GM23338 (cell line): ENCODE results near the gene DMBT1. TPM values are rescaled to one million over a fixed set of nuclear protein-coding genes. Genes with fewer than 3 reads are reported as not detected.

Experiments used
- ATAC-seq: fragments of 200-7000 bp; cut with Tn5 transposase; 3 replicates; pipeline ENCODE4 v1.9.1; 2020
- DNase-seq: peaks from one replicate; pipeline ENCODE4 v3.0.0-alpha.2; 2015; ENCODE audit warnings: low spot score
- H2AFZ ChIP-seq: fragments of 200-600 bp; sonication (generic); 2 replicates; pipeline ENCODE4 v1.8.0; 2016; ENCODE audit warnings: antibody characterized with exemption, mild to moderate bottlenecking, moderate library complexity
- H3F3A ChIP-seq: fragments of 200-600 bp; sonication (generic); replicated peaks from 2 replicates; pipeline ENCODE4 v1.8.0; 2017; ENCODE audit warnings: antibody characterized with exemption, mixed run types, low read depth
- H3K27ac ChIP-seq: fragments of 200-600 bp; sonication (generic); 2 replicates; pipeline ENCODE4 v1.6.1; 2016; ENCODE audit warnings: low read depth
- H3K27me3 ChIP-seq: fragments of 200-600 bp; sonication (generic); 2 replicates; pipeline ENCODE4 v1.8.0; 2016; ENCODE audit warnings: mild to moderate bottlenecking, mixed run types, moderate library complexity; ENCODE audit not compliant: insufficient read depth
- H3K36me3 ChIP-seq: fragments of 200-600 bp; sonication (generic); 2 replicates; pipeline ENCODE4 v1.8.0; 2016; ENCODE audit warnings: mild to moderate bottlenecking; ENCODE audit not compliant: insufficient read depth
- H3K4me1 ChIP-seq: fragments of 200-600 bp; sonication (generic); 2 replicates; pipeline ENCODE4 v1.8.0; 2016; ENCODE audit warnings: mild to moderate bottlenecking, moderate library complexity; ENCODE audit not compliant: insufficient read depth
- H3K4me2 ChIP-seq: fragments of 200-600 bp; sonication (generic); 2 replicates; pipeline ENCODE4 v1.7.1; 2017; ENCODE audit warnings: mixed run types
- H3K4me3 ChIP-seq: fragments of 200-600 bp; sonication (generic); 2 replicates; pipeline ENCODE4 v1.6.1; 2016; ENCODE audit warnings: mixed run types
- H3K79me2 ChIP-seq: fragments of 200-600 bp; sonication (generic); replicated peaks from 2 replicates; pipeline ENCODE4 v1.8.0; 2017; ENCODE audit warnings: mild to moderate bottlenecking; ENCODE audit not compliant: insufficient read depth
- H3K9me2 ChIP-seq: fragments of 200-600 bp; sonication (generic); 2 replicates; pipeline ENCODE4 v1.8.0; 2017; ENCODE audit not compliant: insufficient read depth
- H4K20me1 ChIP-seq: fragments of 200-600 bp; sonication (generic); replicated peaks from 2 replicates; pipeline ENCODE4 v1.8.0; 2017; ENCODE audit warnings: mild to moderate bottlenecking; ENCODE audit not compliant: insufficient read depth
- H3K27ac Mint-ChIP-seq: 2 replicates; pipeline ENCODE4 v1.8.0; 2020; ENCODE audit warnings: inconsistent platforms, mild to moderate bottlenecking, moderate library complexity, mixed read lengths
- H3K27me3 Mint-ChIP-seq: 3 replicates; pipeline ENCODE4 v1.8.0; 2022; ENCODE audit warnings: low read depth, mild to moderate bottlenecking, moderate library complexity, mixed read lengths, inconsistent platforms; ENCODE audit not compliant: insufficient read depth, poor library complexity
- H3K36me3 Mint-ChIP-seq: 3 replicates; pipeline ENCODE4 v1.8.0; 2021; ENCODE audit warnings: low read depth, mild to moderate bottlenecking, inconsistent platforms, moderate library complexity, mixed read lengths
- H3K4me1 Mint-ChIP-seq: 3 replicates; pipeline ENCODE4 v1.8.0; 2020; ENCODE audit warnings: mild to moderate bottlenecking, inconsistent platforms, mixed read lengths
- H3K4me3 Mint-ChIP-seq: 3 replicates; pipeline ENCODE4 v1.8.0; 2021; ENCODE audit warnings: moderate library complexity, mild to moderate bottlenecking, inconsistent platforms, mixed read lengths
- H3K9me3 Mint-ChIP-seq: 3 replicates; pipeline ENCODE4 v1.8.0; 2020; ENCODE audit warnings: moderate library complexity, mild to moderate bottlenecking, inconsistent platforms, mixed read lengths
- CREB1 ChIP-seq: fragments of 250-450 bp; sonication (Bioruptor Pico); IDR thresholded peaks from 2 replicates; pipeline ENCODE4 v1.5.0; 2020; ENCODE audit warnings: low read depth, mild to moderate bottlenecking, moderate library complexity
- EZH2 ChIP-seq: fragments of 200-600 bp; sonication (generic); IDR thresholded peaks from one replicate; pipeline ENCODE4 v1.8.0; 2017; ENCODE audit warnings: antibody characterized with exemption, mild to moderate bottlenecking, low read depth; ENCODE audit not compliant: unreplicated experiment
- NANOG ChIP-seq: IDR thresholded peaks from 2 replicates; pipeline ENCODE4 v1.6.1; 2016; ENCODE audit warnings: antibody characterized with exemption, borderline replicate concordance
- POLR2AphosphoS5 ChIP-seq: IDR thresholded peaks from 2 replicates; pipeline ENCODE4 v1.6.1; 2016; ENCODE audit warnings: antibody characterized with exemption, low read depth
- STAT1 ChIP-seq: IDR thresholded peaks from one replicate; pipeline ENCODE4 v1.6.1; 2016; ENCODE audit warnings: antibody characterized with exemption; ENCODE audit not compliant: unreplicated experiment
- ZNF331 ChIP-seq: fragments of 250-450 bp; sonication (Bioruptor Pico); IDR thresholded peaks from 2 replicates; pipeline ENCODE4 v1.5.0; 2020; ENCODE audit warnings: low read depth, mild to moderate bottlenecking, moderate library complexity
- ZNF462 ChIP-seq: fragments of 250-450 bp; sonication (Bioruptor Pico); IDR thresholded peaks from 2 replicates; pipeline ENCODE4 v1.5.0; 2020; ENCODE audit warnings: mild to moderate bottlenecking, moderate library complexity
- polyA plus RNA-seq: library from polyadenylated mRNA; unstranded; fragments of >200 nt; fragmentation: Nextera tagmentation; extraction: Ambion mirVana; gene quantifications from 2 replicates; pipeline ENCODE4 v1.2.1, GENCODE V29; 2016
- total RNA-seq: library from RNA; depleted of rRNA; stranded (reverse); fragments of >200 nt; shearing (Covaris generic); gene quantifications from 2 replicates; pipeline ENCODE4 v1.2.3, GENCODE V29; 2014

Gene DMBT1
- total and polyA plus RNA-seq, 2 experiments from 2014 or later: 0.03 to 0.05 TPM

- no peak for DNase-seq
- peaks cover 14% of the 10 kb centered on the region for H3K9me2 ChIP-seq
- Mint-ChIP-seq H3K9me3 (no peaks in the 10 kb centered on the region), H3K36me3 (no peaks in the 10 kb centered on the region), H3K4me1 (no peaks in the 10 kb centered on the region; the same call in 2 of the 3 replicates), H3K27me3 (peaks cover 2% of the 10 kb centered on the region), H3K27ac (no peak overlapping the region), H3K4me3 (no peak overlapping the region)
- H3K79me2 ChIP-seq: no peaks in the 10 kb centered on the region
- no peak overlapping the region for H3K27ac ChIP-seq
- H3F3A ChIP-seq: no peaks in the 10 kb centered on the region
- H4K20me1 ChIP-seq: no peaks in the 10 kb centered on the region
- H3K36me3 ChIP-seq: no peaks in the 10 kb centered on the region
- ATAC-seq: no peak
- H2AFZ ChIP-seq: no peak overlapping the region
- no peaks in the 10 kb centered on the region for H3K4me1 ChIP-seq
- H3K4me2 ChIP-seq: no peak overlapping the region
- no peak overlapping the region for H3K4me3 ChIP-seq
- H3K27me3 ChIP-seq: no peaks in the 10 kb centered on the region
- no peak for TF ChIP-seq ZNF462 (CRISPR knock-in tag)
- no peak for TF ChIP-seq CREB1 (CRISPR knock-in tag)
- TF ChIP-seq EZH2: no peak
- TF ChIP-seq STAT1: no peak
- TF ChIP-seq NANOG: no peak
- no peak for TF ChIP-seq POLR2AphosphoS5
- TF ChIP-seq ZNF331 (CRISPR knock-in tag): no peak
Observed at GRCh38 chr10:122531261-122531660, 29.3 kb upstream of the DMBT1 start.

- DNase-seq (no peak), ATAC-seq (no peak)
- Histone ChIP-seq H3K79me2 (no peaks in the 10 kb centered on the region), H3F3A (no peaks in the 10 kb centered on the region), H3K36me3 (no peaks in the 10 kb centered on the region), H3K4me1 (no peaks in the 10 kb centered on the region), H3K4me3 (no peak overlapping the region), H3K27me3 (no peaks in the 10 kb centered on the region), H3K9me2 (peaks cover 14% of the 10 kb centered on the region), H3K27ac (no peak overlapping the region), H3K4me2 (no peak overlapping the region), H4K20me1 (no peaks in the 10 kb centered on the region), H2AFZ (no peak overlapping the region)
- H3K4me1 Mint-ChIP-seq: no peaks in the 10 kb centered on the region
- no peak overlapping the region for H3K4me3 Mint-ChIP-seq
- H3K27me3 Mint-ChIP-seq: no peaks in the 10 kb centered on the region
- no peaks in the 10 kb centered on the region for H3K9me3 Mint-ChIP-seq
- no peaks in the 10 kb centered on the region for H3K36me3 Mint-ChIP-seq
- no peak overlapping the region for H3K27ac Mint-ChIP-seq
- no peak for TF ChIP-seq ZNF462 (CRISPR knock-in tag)
Observed at GRCh38 chr10:122531939-122532338, 28.6 kb upstream of the DMBT1 start.
